ENCODE results near the gene DAB2IP. TPM values are rescaled to one million over a fixed set of nuclear protein-coding genes. Genes with fewer than 3 reads are reported as not detected.

DAB2IP gene
- total and polyA plus RNA-seq, 2 experiments from 2014 or later, result 8.9 to 42.8 TPM

DNA sequence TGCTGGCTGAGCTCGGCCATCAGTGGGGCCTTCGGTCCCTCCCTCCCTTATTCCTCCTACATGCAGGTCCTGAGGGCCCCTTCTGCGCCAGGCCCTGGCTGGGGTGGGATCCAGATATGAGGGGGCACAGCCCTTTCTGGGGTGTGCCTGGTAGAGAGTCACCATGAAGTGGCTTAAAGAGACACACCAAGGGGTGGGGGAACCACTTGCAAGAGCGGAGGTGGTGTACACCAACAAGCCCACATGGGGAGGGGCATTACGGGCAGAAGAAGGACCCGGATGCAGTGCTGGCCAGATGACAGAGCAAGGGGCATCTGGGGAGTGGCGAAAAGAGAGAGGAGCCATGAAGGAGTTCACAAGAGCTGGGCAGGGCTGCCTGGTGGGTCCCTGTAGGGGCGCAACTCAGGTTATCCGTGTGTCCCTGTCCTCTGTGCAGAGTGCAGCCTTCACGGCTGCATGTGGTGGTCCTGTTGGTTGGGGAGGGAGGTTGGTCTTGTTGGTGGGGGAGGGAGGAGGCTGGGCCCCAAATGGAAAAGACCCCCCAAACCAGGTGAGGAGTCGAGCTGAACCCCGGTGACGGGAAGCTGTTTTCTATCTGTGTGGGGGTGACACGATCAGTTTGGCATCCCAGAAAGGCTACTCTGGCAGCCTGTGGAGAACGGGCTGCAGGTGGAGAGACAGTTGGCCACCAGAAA is 158.1 kb downstream of the DAB2IP start (continued):
- TF ChIP-seq, protein P1, sequence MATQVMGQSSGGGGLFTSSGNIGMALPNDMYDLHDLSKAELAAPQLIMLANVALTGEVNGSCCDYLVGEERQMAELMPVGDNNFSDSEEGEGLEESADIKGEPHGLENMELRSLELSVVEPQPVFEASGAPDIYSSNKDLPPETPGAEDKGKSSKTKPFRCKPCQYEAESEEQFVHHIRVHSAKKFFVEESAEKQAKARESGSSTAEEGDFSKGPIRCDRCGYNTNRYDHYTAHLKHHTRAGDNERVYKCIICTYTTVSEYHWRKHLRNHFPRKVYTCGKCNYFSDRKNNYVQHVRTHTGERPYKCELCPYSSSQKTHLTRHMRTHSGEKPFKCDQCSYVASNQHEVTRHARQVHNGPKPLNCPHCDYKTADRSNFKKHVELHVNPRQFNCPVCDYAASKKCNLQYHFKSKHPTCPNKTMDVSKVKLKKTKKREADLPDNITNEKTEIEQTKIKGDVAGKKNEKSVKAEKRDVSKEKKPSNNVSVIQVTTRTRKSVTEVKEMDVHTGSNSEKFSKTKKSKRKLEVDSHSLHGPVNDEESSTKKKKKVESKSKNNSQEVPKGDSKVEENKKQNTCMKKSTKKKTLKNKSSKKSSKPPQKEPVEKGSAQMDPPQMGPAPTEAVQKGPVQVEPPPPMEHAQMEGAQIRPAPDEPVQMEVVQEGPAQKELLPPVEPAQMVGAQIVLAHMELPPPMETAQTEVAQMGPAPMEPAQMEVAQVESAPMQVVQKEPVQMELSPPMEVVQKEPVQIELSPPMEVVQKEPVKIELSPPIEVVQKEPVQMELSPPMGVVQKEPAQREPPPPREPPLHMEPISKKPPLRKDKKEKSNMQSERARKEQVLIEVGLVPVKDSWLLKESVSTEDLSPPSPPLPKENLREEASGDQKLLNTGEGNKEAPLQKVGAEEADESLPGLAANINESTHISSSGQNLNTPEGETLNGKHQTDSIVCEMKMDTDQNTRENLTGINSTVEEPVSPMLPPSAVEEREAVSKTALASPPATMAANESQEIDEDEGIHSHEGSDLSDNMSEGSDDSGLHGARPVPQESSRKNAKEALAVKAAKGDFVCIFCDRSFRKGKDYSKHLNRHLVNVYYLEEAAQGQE (IDR thresholded peaks at IDR 0.05; ENCODE audit: unreplicated experiment), result no peak
- TF ChIP-seq EZH2 (IDR thresholded peaks at IDR 0.05; ENCODE audit: low read depth, unreplicated experiment) (no peak), ZNF114 (CRISPR knock-in tag; IDR thresholded peaks at IDR 0.05) (no peak), POLR2AphosphoS5 (IDR thresholded peaks at IDR 0.05; ENCODE audit: low read depth) (no peak)
- TF ChIP-seq, protein P2, sequence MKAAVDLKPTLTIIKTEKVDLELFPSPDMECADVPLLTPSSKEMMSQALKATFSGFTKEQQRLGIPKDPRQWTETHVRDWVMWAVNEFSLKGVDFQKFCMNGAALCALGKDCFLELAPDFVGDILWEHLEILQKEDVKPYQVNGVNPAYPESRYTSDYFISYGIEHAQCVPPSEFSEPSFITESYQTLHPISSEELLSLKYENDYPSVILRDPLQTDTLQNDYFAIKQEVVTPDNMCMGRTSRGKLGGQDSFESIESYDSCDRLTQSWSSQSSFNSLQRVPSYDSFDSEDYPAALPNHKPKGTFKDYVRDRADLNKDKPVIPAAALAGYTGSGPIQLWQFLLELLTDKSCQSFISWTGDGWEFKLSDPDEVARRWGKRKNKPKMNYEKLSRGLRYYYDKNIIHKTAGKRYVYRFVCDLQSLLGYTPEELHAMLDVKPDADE (IDR thresholded peaks at IDR 0.05), result no peak

DNA sequence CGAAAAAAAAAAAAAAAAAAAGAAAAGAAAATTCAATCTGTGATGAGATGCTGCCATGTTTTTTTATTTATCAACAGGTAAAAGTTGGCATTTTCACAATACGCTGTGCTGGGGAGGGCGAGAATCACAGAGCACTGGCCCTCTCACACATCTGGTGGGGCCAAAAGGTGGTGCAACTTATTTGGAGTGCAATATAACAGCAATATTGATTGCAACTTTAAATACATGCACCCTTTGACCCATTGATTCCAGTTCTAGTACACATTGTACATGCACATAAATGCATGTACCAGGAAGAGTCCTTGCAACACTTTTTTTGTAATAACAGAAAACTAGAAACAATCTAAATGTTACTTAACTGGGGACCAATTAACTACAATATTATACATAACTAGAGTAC is 159.1 kb downstream of the DAB2IP start:
- H3K27me3 ChIP-seq (ENCODE audit: insufficient read depth), result no peaks in the 10 kb centered on the region
- H3K36me3 ChIP-seq (ENCODE audit: insufficient read depth), result no peaks in the 10 kb centered on the region
- TF ChIP-seq, protein P3, sequence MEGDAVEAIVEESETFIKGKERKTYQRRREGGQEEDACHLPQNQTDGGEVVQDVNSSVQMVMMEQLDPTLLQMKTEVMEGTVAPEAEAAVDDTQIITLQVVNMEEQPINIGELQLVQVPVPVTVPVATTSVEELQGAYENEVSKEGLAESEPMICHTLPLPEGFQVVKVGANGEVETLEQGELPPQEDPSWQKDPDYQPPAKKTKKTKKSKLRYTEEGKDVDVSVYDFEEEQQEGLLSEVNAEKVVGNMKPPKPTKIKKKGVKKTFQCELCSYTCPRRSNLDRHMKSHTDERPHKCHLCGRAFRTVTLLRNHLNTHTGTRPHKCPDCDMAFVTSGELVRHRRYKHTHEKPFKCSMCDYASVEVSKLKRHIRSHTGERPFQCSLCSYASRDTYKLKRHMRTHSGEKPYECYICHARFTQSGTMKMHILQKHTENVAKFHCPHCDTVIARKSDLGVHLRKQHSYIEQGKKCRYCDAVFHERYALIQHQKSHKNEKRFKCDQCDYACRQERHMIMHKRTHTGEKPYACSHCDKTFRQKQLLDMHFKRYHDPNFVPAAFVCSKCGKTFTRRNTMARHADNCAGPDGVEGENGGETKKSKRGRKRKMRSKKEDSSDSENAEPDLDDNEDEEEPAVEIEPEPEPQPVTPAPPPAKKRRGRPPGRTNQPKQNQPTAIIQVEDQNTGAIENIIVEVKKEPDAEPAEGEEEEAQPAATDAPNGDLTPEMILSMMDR (conservative IDR thresholded peaks at IDR 0.05; ENCODE audit: low read depth in 2 of 2), result no peak
- no peak for TF ChIP-seq EZH2phosphoT487 (IDR thresholded peaks at IDR 0.05; ENCODE audit: unreplicated experiment)
- TF ChIP-seq EZH2 (IDR thresholded peaks at IDR 0.05; ENCODE audit: low read depth, unreplicated experiment), result no peak
- TF ChIP-seq, protein P2 (IDR thresholded peaks at IDR 0.05), result no peak
- TF ChIP-seq, protein P1 (IDR thresholded peaks at IDR 0.05; ENCODE audit: unreplicated experiment), result no peak
- H3K27me3 Mint-ChIP-seq (ENCODE audit: insufficient read depth, low read depth, poor library complexity), result peaks cover 5% of the 10 kb centered on the region
- no peak overlapping the region for H3K27ac ChIP-seq (ENCODE audit: low read depth)
- ATAC-seq (no peak), DNase-seq (ENCODE audit: low spot score) (no peak)
- H3K27ac Mint-ChIP-seq, result no peak overlapping the region
- H3K4me3 Mint-ChIP-seq, result no peak overlapping the region
- no peaks in the 10 kb centered on the region for H4K20me1 ChIP-seq (replicated peaks; ENCODE audit: insufficient read depth)
- no peaks in the 10 kb centered on the region for H3K9me2 ChIP-seq (ENCODE audit: insufficient read depth)
- no peak overlapping the region for H3K4me3 ChIP-seq
- peaks cover 4% of the 10 kb centered on the region; the same call in 1 of the 2 replicates for H3K4me1 ChIP-seq (ENCODE audit: insufficient read depth)
- peaks cover 25% of the 10 kb centered on the region for H3K4me1 Mint-ChIP-seq
- H3F3A ChIP-seq (replicated peaks; ENCODE audit: low read depth), result no peaks in the 10 kb centered on the region
- no peaks in the 10 kb centered on the region for H3K9me3 Mint-ChIP-seq
- no peaks in the 10 kb centered on the region for H3K79me2 ChIP-seq (replicated peaks; ENCODE audit: insufficient read depth)
- no peaks in the 10 kb centered on the region for H3K36me3 Mint-ChIP-seq (ENCODE audit: low read depth)
- no peak overlapping the region for H3K4me2 ChIP-seq
- H2AFZ ChIP-seq, result no peak overlapping the region

Data from GM23338 (cell line).